Measurements from ENCODE around the gene LRP8.

Gene LRP8

DNA sequence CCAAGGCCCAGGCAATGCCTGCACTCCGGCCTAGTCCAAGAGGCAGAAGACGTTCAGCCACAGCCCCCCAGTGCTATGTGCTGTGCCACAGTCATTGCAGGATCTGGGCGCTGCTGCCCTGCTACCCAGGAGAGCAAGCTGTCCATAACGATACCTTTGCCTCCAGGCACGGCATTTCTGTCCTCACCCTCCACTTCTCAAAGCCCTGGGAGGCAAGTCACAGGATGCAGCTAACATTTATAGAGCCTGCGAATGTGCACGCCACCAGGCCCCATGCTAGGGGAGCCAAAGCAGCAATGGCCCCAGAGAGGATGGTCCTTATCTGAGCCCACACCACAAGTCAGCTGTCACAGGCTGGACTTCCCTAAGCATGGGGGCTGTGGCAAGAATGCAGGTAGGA, 13.8 kb downstream of the LRP8 start:
- no peak overlapping the region for H3K4me3 ChIP-seq (ENCODE audit: low read depth, low read length)
- no peak for DNase-seq (ENCODE audit: low read depth)
- TF ChIP-seq, protein P1, sequence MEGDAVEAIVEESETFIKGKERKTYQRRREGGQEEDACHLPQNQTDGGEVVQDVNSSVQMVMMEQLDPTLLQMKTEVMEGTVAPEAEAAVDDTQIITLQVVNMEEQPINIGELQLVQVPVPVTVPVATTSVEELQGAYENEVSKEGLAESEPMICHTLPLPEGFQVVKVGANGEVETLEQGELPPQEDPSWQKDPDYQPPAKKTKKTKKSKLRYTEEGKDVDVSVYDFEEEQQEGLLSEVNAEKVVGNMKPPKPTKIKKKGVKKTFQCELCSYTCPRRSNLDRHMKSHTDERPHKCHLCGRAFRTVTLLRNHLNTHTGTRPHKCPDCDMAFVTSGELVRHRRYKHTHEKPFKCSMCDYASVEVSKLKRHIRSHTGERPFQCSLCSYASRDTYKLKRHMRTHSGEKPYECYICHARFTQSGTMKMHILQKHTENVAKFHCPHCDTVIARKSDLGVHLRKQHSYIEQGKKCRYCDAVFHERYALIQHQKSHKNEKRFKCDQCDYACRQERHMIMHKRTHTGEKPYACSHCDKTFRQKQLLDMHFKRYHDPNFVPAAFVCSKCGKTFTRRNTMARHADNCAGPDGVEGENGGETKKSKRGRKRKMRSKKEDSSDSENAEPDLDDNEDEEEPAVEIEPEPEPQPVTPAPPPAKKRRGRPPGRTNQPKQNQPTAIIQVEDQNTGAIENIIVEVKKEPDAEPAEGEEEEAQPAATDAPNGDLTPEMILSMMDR (IDR thresholded peaks at IDR 0.05; ENCODE audit: low read depth, low read length, missing control alignments), result no peak

DNA sequence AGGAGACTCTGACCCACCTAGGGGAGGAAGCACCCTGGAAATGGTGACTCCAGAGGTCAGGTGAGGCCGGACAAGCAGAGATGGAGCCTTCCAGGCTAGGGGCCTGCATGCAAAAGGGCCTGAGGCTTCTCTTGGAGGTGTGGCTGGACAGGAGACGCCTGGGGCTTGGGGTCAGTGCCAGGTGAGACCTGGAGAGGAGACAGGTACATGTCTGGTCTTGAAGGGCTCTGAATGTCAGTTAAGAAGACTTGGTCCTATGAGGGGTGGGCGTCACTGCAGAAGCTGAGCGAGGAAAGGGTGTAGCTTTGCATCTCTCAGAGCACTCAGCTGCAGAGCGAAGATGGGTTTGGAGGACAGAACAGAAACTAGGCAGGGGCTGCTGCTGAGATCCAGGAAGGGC, 14.3 kb downstream of the LRP8 start:
- no peak for DNase-seq (ENCODE audit: low read depth)
- TF ChIP-seq, protein P1 (IDR thresholded peaks at IDR 0.05; ENCODE audit: low read depth, low read length, missing control alignments), result no peak

DNA sequence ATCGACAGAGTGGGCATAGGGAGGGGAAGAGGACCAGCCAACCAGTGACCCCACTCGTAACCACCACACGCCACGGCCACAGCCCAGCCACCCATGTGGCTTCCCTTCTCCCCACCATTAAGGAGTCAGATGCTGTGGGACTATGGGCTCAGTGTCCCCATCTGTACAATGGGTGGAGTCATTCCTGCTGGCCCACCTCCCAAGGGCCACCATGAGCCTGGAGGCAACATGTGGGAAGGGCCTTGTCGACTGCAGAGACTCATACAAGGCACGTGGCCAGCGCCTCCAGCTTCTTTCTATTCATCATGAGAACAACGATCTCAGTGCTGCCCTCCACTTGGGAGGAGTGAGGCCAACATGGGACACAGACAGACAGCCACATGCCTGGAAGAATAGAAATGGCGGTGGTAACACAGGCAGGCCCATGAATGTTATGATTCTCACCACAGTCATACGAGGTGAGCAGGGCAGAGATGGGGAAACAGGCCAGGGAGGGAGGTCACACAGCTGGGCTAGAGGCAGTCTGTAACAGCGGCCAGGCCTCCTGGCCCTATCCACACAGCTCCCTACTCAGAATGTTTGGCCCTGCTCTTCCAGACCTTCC, 16.1 kb downstream of the LRP8 start:
- DNase-seq (ENCODE audit: low read depth), result no peak
- H3K4me3 ChIP-seq (ENCODE audit: low read depth, low read length), result no peak overlapping the region
- TF ChIP-seq, protein P1 (IDR thresholded peaks at IDR 0.05; ENCODE audit: low read depth, low read length, missing control alignments), result no peak

More for the DNA sequence above, 14.3 kb downstream of the LRP8 start:
- H3K4me3 ChIP-seq (ENCODE audit: low read depth, low read length), result no peak overlapping the region

DNA sequence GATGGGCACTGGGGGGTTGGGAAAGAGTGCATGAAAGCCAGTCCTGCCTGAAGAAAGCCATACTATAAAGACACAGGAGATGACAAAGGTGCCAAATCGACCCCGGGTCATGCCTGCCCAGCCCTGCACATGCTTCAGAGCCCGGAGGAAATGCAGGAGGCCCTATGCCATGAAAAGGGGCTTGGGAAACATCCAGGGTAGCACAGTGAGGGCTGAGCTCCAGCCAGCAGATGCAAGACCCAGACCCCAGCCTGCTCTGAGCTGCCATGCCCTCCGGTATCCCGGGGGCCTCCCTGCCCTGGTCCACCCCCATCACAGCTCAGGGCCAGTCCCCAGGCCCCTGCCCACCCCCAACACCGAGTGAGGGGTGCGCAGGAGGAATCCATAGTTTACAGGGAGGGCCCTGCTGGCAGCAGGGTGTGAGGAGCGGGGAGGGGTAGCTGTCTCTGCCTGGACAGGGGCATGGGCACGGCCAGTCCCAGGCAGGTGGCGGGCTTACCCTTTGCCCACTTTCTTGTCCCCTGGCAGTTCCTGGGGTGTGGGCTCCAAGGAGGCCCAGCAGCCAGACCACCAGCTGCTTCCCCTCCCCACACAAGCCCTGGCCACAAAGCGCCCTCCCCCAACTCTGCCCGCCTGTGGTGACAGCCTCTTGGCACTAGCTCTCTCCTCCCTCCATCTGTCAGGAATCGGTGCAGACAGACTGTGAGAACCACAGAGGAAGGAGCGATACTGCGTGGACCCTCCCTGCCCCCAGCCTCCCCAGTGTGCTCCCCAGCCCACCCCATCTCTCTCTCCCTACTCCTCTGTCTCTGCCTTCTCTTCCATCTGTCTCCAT, 16.8 kb downstream of the LRP8 start:
- DNase-seq (ENCODE audit: low read depth), result no peak
- TF ChIP-seq, protein P1 (IDR thresholded peaks at IDR 0.05; ENCODE audit: low read depth, low read length, missing control alignments), result no peak
- no peak overlapping the region for H3K4me3 ChIP-seq (ENCODE audit: low read depth, low read length)

DNA sequence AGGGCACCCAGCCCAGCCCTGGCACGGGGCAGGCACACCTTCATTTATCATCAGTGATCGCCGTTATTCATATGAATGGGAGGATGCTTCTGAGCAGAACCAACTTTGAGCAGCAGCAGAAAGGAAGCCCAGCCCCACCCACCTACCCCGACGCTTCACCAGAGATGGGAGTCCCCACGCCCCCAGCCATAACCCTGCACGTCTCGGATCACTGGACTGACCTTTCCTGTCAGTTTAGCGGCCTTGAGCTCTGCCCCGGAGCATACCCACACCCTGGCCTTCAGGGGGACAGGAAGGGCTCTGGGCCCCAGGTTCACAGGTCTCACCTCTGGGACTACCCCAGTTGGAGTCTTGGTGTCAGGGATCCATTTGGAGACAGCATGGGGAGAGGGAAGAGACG, 18.1 kb downstream of the LRP8 start:
- H3K4me3 ChIP-seq (ENCODE audit: low read depth, low read length), result no peak overlapping the region
- no peak for DNase-seq (ENCODE audit: low read depth)
- TF ChIP-seq, protein P1 (IDR thresholded peaks at IDR 0.05; ENCODE audit: low read depth, low read length, missing control alignments), result no peak

DNA sequence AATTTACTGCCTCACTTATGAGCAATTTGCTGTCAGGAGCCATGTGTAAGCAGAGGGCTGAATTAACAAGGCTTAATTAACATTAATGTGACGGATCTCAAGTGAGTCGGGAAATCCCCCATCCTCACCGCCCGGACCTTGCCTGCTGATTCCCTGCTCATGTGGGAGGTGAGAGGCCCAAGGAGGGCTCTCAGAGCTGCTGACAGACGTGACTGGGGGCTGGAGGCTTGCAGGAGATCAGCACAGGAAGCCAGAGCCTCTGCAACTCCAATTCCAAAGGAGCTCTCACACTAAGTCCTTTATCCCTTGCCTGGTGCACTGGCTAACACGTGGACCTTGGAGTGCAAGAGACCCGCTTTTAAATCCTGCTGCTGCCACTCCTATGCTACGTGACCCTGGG, 19.4 kb downstream of the LRP8 start:
- DNase-seq (ENCODE audit: low read depth), result no peak
- TF ChIP-seq, protein P1 (IDR thresholded peaks at IDR 0.05; ENCODE audit: low read depth, low read length, missing control alignments), result no peak
- no peak overlapping the region for H3K4me3 ChIP-seq (ENCODE audit: low read depth, low read length)
